HepG2 (cell line): Measurements from ENCODE around the gene ANAPC2. TPM values are rescaled to one million over a fixed set of nuclear protein-coding genes. Genes with fewer than 3 reads are reported as not detected.

Source experiments
- ATAC-seq: fragments of 200-7000 bp; cut with Tn5 transposase; 3 replicates; pipeline ENCODE4 v1.9.1; 2020; ENCODE audit warnings: mild to moderate bottlenecking, moderate library complexity
- BruUV-seq: library from RNA; stranded (reverse); fragments of 400-500 nt; replicated peaks from 2 replicates; lab custom pipeline; 2021; lab: Mats Ljungman, UMichigan
- CTCF ChIA-PET: fragments of 300-600 bp; formaldehyde crosslinking; extraction: SDS; loops from one replicate; lab custom pipeline; 2021; ENCODE audit warnings: low total read pairs, inconsistent platforms, low intra/inter-chr PET ratio; lab: Yijun Ruan, JAX
- POLR2A ChIA-PET: fragments of 350-600 bp; sonication (Branson Sonifier 250); formaldehyde crosslinking; loops from one replicate; lab custom pipeline; 2020; ENCODE audit warnings: antibody characterized with exemption, inconsistent platforms; lab: Yijun Ruan, JAX
- DNase-seq: peaks from one replicate; pipeline ENCODE4 v3.0.0-alpha.2; 2015; ENCODE audit warnings: low spot score
- FAIRE-seq: peaks from 3 replicates; lab custom pipeline; 2011; peaks lifted over from hg19 to GRCh38; lab: Jason Lieb, UNC
- H2AFZ ChIP-seq: one replicate; pipeline ENCODE4 v1.6.1; 2011; ENCODE audit warnings: low read length, inconsistent platforms
- H3K27ac ChIP-seq: fragments of 300-600 bp; 3 replicates; pipeline ENCODE4 v1.8.0; 2011; ENCODE audit warnings: mixed run types, mild to moderate bottlenecking, mixed read lengths, low read length, inconsistent platforms; ENCODE audit not compliant: insufficient read depth; ENCODE audit errors: extremely low read length
- H3K27me3 ChIP-seq, 2 experiments: fragments of 200-600 bp in 1 of 2; 2 replicates in 1 of 2; 3 replicates in 1 of 2; pipeline versions ENCODE4 v1.6.0 to v1.8.0; 2011; ENCODE audit warnings: low read length in 2 of 2, mild to moderate bottlenecking in 2 of 2, moderate library complexity in 2 of 2, inconsistent platforms in 1 of 2; ENCODE audit not compliant: insufficient read depth in 2 of 2, control insufficient read depth in 1 of 2
- H3K36me3 ChIP-seq, 2 experiments: fragments of 200-600 bp in 1 of 2; replicated peaks in 1 of 2; 2 replicates in 1 of 2; 3 replicates in 1 of 2; pipeline versions ENCODE4 v1.5.1 to v1.8.0; 2011; ENCODE audit warnings: low read length in 2 of 2, inconsistent platforms in 1 of 2; ENCODE audit not compliant: insufficient read depth in 2 of 2, control insufficient read depth in 1 of 2
- H3K4me1 ChIP-seq: 2 replicates; pipeline ENCODE4 v1.5.1; 2012; ENCODE audit warnings: low read length, inconsistent platforms; ENCODE audit not compliant: insufficient read depth
- H3K4me2 ChIP-seq: 2 replicates; pipeline ENCODE4 v1.6.0; 2011; ENCODE audit warnings: low read depth, low read length, inconsistent platforms
- H3K4me3 ChIP-seq, 3 experiments: fragments of 200-600 bp in 1 of 3; sonication (generic), shearing (Covaris generic) in 1 of 3; replicated peaks in 1 of 3; 2 replicates each; pipeline ENCODE4 v1.5.1; 2011 to 2016; ENCODE audit warnings: low read length in 3 of 3, inconsistent platforms in 2 of 3, low read depth in 2 of 3, mild to moderate bottlenecking in 2 of 3, control low read depth in 1 of 3, mixed read lengths in 1 of 3; ENCODE audit not compliant: insufficient read depth in 1 of 3
- H3K79me2 ChIP-seq: one replicate; pipeline ENCODE4 v1.6.1; 2011; ENCODE audit warnings: low read length, inconsistent platforms; ENCODE audit not compliant: insufficient read depth
- H3K9ac ChIP-seq: 2 replicates; pipeline ENCODE4 v1.6.0; 2011; ENCODE audit warnings: mild to moderate bottlenecking, low read depth, low read length, inconsistent platforms; ENCODE audit not compliant: insufficient read depth
- H3K9me3 ChIP-seq: 2 replicates; pipeline ENCODE4 v1.5.1; 2012; ENCODE audit warnings: mild to moderate bottlenecking, low read length
- H4K20me1 ChIP-seq: 2 replicates; pipeline ENCODE4 v1.6.0; 2011; ENCODE audit warnings: inconsistent platforms, mild to moderate bottlenecking, low read length, moderate library complexity; ENCODE audit not compliant: insufficient read depth
- E2F1 ChIP-seq: sonication (generic); formaldehyde crosslinking; IDR thresholded peaks from 2 replicates; pipeline ENCODE4 v1.5.0; 2020; ENCODE audit warnings: missing genetic modification reagents
- NFIB ChIP-seq: sonication (generic); formaldehyde crosslinking; IDR thresholded peaks from 2 replicates; pipeline ENCODE4 v1.9.0; 2021; ENCODE audit warnings: missing genetic modification reagents, mild to moderate bottlenecking, borderline replicate concordance
- SAP130 ChIP-seq: IDR thresholded peaks from 2 replicates; pipeline ENCODE4 v1.6.1; 2016; ENCODE audit warnings: low read depth
- SP1 ChIP-seq, 2 experiments: fragments of 450-650 bp in 1 of 2; sonication (generic) in 1 of 2; formaldehyde crosslinking in 1 of 2; IDR thresholded peaks; 2 replicates each; pipeline versions ENCODE4 v1.4.0 to v1.6.1; 2016 to 2020; ENCODE audit warnings: missing genetic modification reagents in 1 of 2
- SYNCRIP ChIP-seq: fragments of 200-400 bp; formaldehyde crosslinking; IDR thresholded peaks from 2 replicates; pipeline ENCODE4 v1.6.1; 2018; ENCODE audit warnings: mild to moderate bottlenecking, low read depth, low read length; ENCODE audit not compliant: insufficient read depth
- WGBS: methylation state at CpG from one replicate; pipeline ENCODE4 v1.1.6; 2017; ENCODE audit warnings: low lambda C conversion rate; 5-methylcytosine and 5-hydroxymethylcytosine counted together
- in situ Hi-C: cut with HindIII; loops from 2 replicates; pipeline ENCODE4 v1.10.0; 2017; ENCODE audit warnings: low pct_unique_long_range_greater_than_20kb; ENCODE audit not compliant: extremely low pct_ligation_motif_present
- intact Hi-C: fragments of 100-400 bp; cut with micrococcal nuclease; formaldehyde crosslinking; loops from one replicate; pipeline ENCODE4 v1.10.0; 2022; ENCODE audit not compliant: unreplicated experiment
- polyA plus RNA-seq, 8 experiments: library from polyadenylated mRNA; depleted of rRNA in 3 of 8; stranded (reverse) in 7 of 8; unstranded in 1 of 8; fragments of >200 nt; fragmentation: Illumina TruSeq in 4 of 8; extraction: Trizol in 4 of 8; gene quantifications; 2 replicates each; pipeline versions ENCODE4 v1.2.1 to v1.2.3, GENCODE V29; 2011 to 2016; ENCODE audit warnings: low read depth in 4 of 8, missing spikeins in 1 of 8, mixed read lengths in 1 of 8; ENCODE audit not compliant: insufficient read depth in 1 of 8
- total RNA-seq, 5 experiments: library from RNA; depleted of rRNA; stranded (reverse); fragments of >200 nt; fragmentation: Illumina TruSeq; extraction: Trizol; gene quantifications; 2 replicates each; pipeline ENCODE4 v1.2.3, GENCODE V29; 2016; ENCODE audit warnings: low read depth in 1 of 5
- TF ChIP-seq, protein P1 (sequence below): sonication (generic); formaldehyde crosslinking; IDR thresholded peaks from 2 replicates; pipeline ENCODE4 v1.4.0; 2020; ENCODE audit warnings: missing genetic modification reagents

The ANAPC2 gene
- total and polyA plus RNA-seq, 2 of the 13 experiments (the other 11 are each of a cell fraction or from before 2014, with no cell fraction given) = 12.3 to 15.4 TPM

DNA sequence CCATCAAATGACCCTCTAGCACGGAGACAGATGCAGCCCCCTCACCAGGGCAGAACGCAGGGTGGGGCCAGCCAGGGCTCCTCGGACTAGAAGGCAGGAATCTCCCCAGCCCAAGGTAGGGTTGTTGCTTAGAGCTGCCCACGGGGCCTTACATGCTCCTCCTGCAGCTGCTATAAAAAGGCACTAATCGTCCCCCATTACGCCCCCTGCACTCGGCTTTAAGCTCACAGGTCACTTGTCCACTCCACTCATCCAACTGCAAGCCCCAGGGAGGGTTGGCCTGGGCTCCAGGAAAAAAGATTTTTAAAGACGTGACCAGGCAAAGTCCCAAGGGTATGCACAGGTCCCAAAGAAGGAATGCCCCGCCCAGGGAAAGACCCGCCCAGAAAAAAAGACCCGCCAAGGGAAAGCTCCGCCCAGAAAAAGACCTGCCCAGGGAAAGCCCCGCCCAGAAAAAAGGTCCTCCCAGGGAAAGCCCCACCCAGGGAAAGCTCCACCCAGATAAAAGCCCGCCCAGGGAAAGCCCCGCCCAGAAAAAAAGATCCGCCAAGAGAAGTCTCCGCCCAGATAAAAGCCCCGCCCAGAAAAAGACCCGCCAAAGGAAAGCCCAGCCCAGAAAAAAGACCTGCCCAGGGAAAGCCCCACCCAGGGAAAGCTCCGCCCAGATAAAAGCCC, 38.3 kb downstream of the ANAPC2 start:
- 4% methylated on average over 12 of the region's 20 CpGs for WGBS
- H3K79me2 ChIP-seq = no peaks in the 10 kb centered on the region
- TF ChIP-seq SAP130 (0 out of 2 replicates have a peak, but pooled peaks have one; percentile 11), E2F1 (CRISPR knock-in tag) (0 out of 2 replicates have a peak, but pooled peaks have one; percentile 50), NFIB (no peak), SP1 (IDR thresholded peaks at IDR 0.05) (peak; percentile 53; the same call in 1 of the 2 replicates), SP1 (CRISPR knock-in tag; IDR thresholded peaks at IDR 0.05) (no peak)
- ATAC-seq = no peak
- intact Hi-C loops = no loop called here
- no peak overlapping the region for H3K9ac ChIP-seq
- BruUV-seq = no TSS peak
- no peak for DNase-seq
- in situ Hi-C loops = no loop called here
- peaks cover 30% of the 10 kb centered on the region for H3K4me1 ChIP-seq
- peak overlapping the region in 2 of 3 experiments; percentile 4 to 56; a peak in 3 of 6 replicates for H3K4me3 ChIP-seq
- H3K9me3 ChIP-seq = no peaks in the 10 kb centered on the region
- H3K27me3 ChIP-seq = peaks cover 8 to 38% of the 10 kb centered on the region in 2 experiments; a peak in 4 of 5 replicates
- POLR2A ChIA-PET = interaction anchor here (0.7 to 3.0 kb wide), 22 partner anchors 13 to 309 kb away, joined by 3 to 34 read pairs (median 8); partner anchors contain the start of genes ANAPC2, LRRC26, MAN1B1 and NSMF
- H3K36me3 ChIP-seq = no peaks in the 10 kb centered on the region
- H4K20me1 ChIP-seq = no peaks in the 10 kb centered on the region
- no peak overlapping the region for H2AFZ ChIP-seq
- FAIRE-seq = no peak
- H3K4me2 ChIP-seq = peak overlapping the region; percentile 61
- CTCF ChIA-PET = no interaction called here
- H3K27ac ChIP-seq = no peak overlapping the region

DNA sequence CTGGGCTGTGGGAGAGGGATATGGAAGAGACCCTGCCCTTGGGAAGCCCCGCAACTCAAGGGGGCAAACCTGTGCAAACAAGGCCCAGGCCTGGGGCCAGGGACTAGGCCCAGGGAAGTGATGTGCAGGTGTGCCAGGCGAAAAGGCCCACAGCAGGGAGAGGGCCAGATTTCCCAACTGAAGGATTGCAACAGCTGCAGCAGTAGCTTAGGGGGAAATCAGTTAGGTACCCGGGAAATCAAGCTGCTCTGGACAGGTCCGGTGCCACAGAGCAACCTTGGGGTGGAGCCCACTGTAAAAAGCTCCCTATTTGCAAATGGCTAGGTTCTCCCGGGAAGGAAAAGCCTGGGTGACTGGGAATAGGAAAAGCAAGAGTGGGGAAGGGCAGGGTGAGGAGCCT, 39.0 kb downstream of the ANAPC2 start:
- ATAC-seq (no peak), FAIRE-seq (no peak), DNase-seq (no peak)
- intact Hi-C loops (no loop called here), in situ Hi-C loops (no loop called here)
- Histone ChIP-seq H3K36me3 (no peaks in the 10 kb centered on the region), H3K9ac (no peak overlapping the region), H3K27me3 (peaks cover 8 to 38% of the 10 kb centered on the region in 2 experiments; a peak in 4 of 5 replicates), H2AFZ (no peak overlapping the region), H3K27ac (no peak overlapping the region), H3K4me1 (peaks cover 30% of the 10 kb centered on the region), H3K4me3 (no peak overlapping the region), H4K20me1 (no peaks in the 10 kb centered on the region), H3K4me2 (peak overlapping the region; percentile 61), H3K9me3 (no peaks in the 10 kb centered on the region), H3K79me2 (no peaks in the 10 kb centered on the region)
- 12% methylated on average over 5 of the region's 5 CpGs for WGBS
- no TSS peak for BruUV-seq
- TF ChIP-seq, protein P1, sequence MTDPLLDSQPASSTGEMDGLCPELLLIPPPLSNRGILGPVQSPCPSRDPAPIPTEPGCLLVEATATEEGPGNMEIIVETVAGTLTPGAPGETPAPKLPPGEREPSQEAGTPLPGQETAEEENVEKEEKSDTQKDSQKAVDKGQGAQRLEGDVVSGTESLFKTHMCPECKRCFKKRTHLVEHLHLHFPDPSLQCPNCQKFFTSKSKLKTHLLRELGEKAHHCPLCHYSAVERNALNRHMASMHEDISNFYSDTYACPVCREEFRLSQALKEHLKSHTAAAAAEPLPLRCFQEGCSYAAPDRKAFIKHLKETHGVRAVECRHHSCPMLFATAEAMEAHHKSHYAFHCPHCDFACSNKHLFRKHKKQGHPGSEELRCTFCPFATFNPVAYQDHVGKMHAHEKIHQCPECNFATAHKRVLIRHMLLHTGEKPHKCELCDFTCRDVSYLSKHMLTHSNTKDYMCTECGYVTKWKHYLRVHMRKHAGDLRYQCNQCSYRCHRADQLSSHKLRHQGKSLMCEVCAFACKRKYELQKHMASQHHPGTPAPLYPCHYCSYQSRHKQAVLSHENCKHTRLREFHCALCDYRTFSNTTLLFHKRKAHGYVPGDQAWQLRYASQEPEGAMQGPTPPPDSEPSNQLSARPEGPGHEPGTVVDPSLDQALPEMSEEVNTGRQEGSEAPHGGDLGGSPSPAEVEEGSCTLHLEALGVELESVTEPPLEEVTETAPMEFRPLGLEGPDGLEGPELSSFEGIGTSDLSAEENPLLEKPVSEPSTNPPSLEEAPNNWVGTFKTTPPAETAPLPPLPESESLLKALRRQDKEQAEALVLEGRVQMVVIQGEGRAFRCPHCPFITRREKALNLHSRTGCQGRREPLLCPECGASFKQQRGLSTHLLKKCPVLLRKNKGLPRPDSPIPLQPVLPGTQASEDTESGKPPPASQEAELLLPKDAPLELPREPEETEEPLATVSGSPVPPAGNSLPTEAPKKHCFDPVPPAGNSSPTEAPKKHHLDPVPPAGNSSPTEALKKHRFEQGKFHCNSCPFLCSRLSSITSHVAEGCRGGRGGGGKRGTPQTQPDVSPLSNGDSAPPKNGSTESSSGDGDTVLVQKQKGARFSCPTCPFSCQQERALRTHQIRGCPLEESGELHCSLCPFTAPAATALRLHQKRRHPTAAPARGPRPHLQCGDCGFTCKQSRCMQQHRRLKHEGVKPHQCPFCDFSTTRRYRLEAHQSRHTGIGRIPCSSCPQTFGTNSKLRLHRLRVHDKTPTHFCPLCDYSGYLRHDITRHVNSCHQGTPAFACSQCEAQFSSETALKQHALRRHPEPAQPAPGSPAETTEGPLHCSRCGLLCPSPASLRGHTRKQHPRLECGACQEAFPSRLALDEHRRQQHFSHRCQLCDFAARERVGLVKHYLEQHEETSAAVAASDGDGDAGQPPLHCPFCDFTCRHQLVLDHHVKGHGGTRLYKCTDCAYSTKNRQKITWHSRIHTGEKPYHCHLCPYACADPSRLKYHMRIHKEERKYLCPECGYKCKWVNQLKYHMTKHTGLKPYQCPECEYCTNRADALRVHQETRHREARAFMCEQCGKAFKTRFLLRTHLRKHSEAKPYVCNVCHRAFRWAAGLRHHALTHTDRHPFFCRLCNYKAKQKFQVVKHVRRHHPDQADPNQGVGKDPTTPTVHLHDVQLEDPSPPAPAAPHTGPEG (CRISPR knock-in tag) = no peak
- TF ChIP-seq SYNCRIP = no peak
- ChIA-PET CTCF (no interaction called here), POLR2A (interaction anchor here (0.7 to 2.5 kb wide), 4 partner anchors 49 to 94 kb away, joined by 3 to 23 read pairs (median 16); partner anchors contain the start of genes RNF208 and TPRN)
